Measurements from ENCODE around the gene FBXO8.

GRCh38 chr4:174277433-174277832 is 6.0 kb downstream of the FBXO8 start:
- TF ChIP-seq ESRRA (CRISPR knock-in tag; IDR thresholded peaks at IDR 0.05; ENCODE audit: borderline replicate concordance) (no peak), CTCF (IDR thresholded peaks at IDR 0.05) (no peak), USF2 (CRISPR knock-in tag; IDR thresholded peaks at IDR 0.05) (no peak), ZNF121 (CRISPR knock-in tag; IDR thresholded peaks at IDR 0.05) (no peak), E2F4 (CRISPR knock-in tag; IDR thresholded peaks at IDR 0.05; ENCODE audit: borderline replicate concordance, low read depth) (no peak), NFYB (CRISPR knock-in tag; conservative IDR thresholded peaks at IDR 0.05; ENCODE audit: low read depth) (no peak), ZNF138 (CRISPR knock-in tag; conservative IDR thresholded peaks at IDR 0.05) (no peak), CREB1 (CRISPR knock-in tag; IDR thresholded peaks at IDR 0.05) (no peak), RELA (CRISPR knock-in tag; IDR thresholded peaks at IDR 0.05; ENCODE audit: borderline replicate concordance) (no peak), CREM (CRISPR knock-in tag; IDR thresholded peaks at IDR 0.05) (no peak), NR1H2 (CRISPR knock-in tag; IDR thresholded peaks at IDR 0.05) (no peak), FOXK1 (CRISPR knock-in tag; IDR thresholded peaks at IDR 0.05) (no peak)
- TF ChIP-seq, protein P1, sequence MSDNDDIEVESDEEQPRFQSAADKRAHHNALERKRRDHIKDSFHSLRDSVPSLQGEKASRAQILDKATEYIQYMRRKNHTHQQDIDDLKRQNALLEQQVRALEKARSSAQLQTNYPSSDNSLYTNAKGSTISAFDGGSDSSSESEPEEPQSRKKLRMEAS (CRISPR knock-in tag; IDR thresholded peaks at IDR 0.05) = no peak

All from WTC11 (cell line).